KMS-11 (cell line): ENCODE results near the gene RGL3.

Experiments used
- H2AFZ ChIP-seq: fragments of 200-600 bp; sonication (generic); 2 replicates; pipeline ENCODE4 v1.6.1; 2016; ENCODE audit warnings: antibody characterized with exemption, mixed run types, low read depth
- H3K27ac ChIP-seq: fragments of 200-600 bp; sonication (generic); 2 replicates; pipeline ENCODE4 v1.6.1; 2016; ENCODE audit warnings: mild to moderate bottlenecking, mixed run types
- H3K27me3 ChIP-seq: fragments of 200-600 bp; sonication (generic); 2 replicates; pipeline ENCODE4 v1.6.1; 2017; ENCODE audit warnings: mild to moderate bottlenecking, low read depth, mixed run types, moderate library complexity; ENCODE audit not compliant: insufficient read depth
- H3K36me3 ChIP-seq: fragments of 200-600 bp; sonication (generic); 2 replicates; pipeline ENCODE4 v1.6.1; 2017; ENCODE audit warnings: mild to moderate bottlenecking, mixed run types; ENCODE audit not compliant: insufficient read depth
- H3K4me1 ChIP-seq: fragments of 200-600 bp; sonication (generic); 2 replicates; pipeline ENCODE4 v1.6.1; 2016; ENCODE audit warnings: mild to moderate bottlenecking, low read depth, mixed run types; ENCODE audit not compliant: poor library complexity, severe bottlenecking
- H3K4me2 ChIP-seq: fragments of 200-600 bp; sonication (generic); 2 replicates; pipeline ENCODE4 v1.7.0; 2016; ENCODE audit warnings: mild to moderate bottlenecking, mixed run types
- H3K4me3 ChIP-seq: fragments of 200-600 bp; sonication (generic); IDR thresholded peaks from 2 replicates; pipeline ENCODE4 v1.6.1; 2017; ENCODE audit warnings: low read depth, low read length, mixed read lengths; ENCODE audit not compliant: insufficient read depth
- H3K79me2 ChIP-seq: fragments of 200-600 bp; sonication (generic); 2 replicates; pipeline ENCODE4 v1.6.1; 2016; ENCODE audit warnings: low read depth, mixed run types; ENCODE audit not compliant: insufficient read depth
- H3K9ac ChIP-seq: fragments of 200-600 bp; sonication (generic); 2 replicates; pipeline ENCODE4 v1.6.1; 2016; ENCODE audit warnings: mild to moderate bottlenecking, mixed run types
- H4K20me1 ChIP-seq: fragments of 200-600 bp; sonication (generic); 2 replicates; pipeline ENCODE4 v1.6.1; 2016; ENCODE audit warnings: mild to moderate bottlenecking, mixed run types; ENCODE audit not compliant: insufficient read depth
- CTCF ChIP-seq: fragments of 200-600 bp; sonication (generic); conservative IDR thresholded peaks from 2 replicates; pipeline ENCODE4 v1.6.1; 2017; ENCODE audit warnings: low read depth, mild to moderate bottlenecking, antibody characterized with exemption, low read length, moderate library complexity, mixed read lengths

Gene RGL3

GRCh38 chr19:11405846-11406643, 13.1 kb downstream of the RGL3 start:
- Histone ChIP-seq H3K9ac (no peak overlapping the region), H3K79me2 (no peaks in the 10 kb centered on the region), H3K4me3 (no peak overlapping the region), H3K36me3 (no peaks in the 10 kb centered on the region), H4K20me1 (no peaks in the 10 kb centered on the region), H3K27me3 (peaks cover 2% of the 10 kb centered on the region; the same call in 1 of the 2 replicates), H3K27ac (no peak overlapping the region), H3K4me2 (no peak overlapping the region), H3K4me1 (no peaks in the 10 kb centered on the region), H2AFZ (no peak overlapping the region)
- no peak for TF ChIP-seq CTCF

DNA sequence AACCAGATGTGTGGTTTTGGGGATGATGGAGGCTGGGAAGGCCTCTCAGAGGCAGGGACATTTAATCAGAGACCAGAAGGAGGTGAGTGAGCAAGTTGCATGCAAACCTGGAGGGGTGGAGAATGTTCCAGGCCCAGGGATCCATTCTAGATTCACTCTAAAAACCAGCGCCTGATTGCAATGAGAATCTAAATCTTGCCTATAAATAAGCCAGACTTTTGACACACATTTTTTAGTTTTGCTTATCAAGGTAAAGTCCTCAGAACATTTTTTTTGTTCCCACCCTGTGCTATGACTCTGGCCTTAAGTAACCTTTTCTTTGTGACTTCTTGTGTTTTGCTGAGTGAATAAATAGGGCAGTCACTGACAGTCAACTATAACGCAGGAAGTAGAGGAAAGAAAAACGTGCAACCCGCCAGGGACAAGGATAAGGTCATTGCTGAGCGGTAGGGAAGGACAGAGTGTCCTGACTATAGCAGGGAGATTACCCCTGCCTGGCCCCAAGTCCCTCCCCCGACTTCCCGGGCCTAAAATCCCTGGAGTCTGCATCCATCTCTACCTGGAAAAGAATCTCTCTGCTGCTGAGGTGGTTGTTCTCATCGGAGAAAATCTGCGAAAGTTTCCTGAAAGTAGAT, 14.4 kb downstream of the RGL3 start:
- Histone ChIP-seq H3K4me1 (no peaks in the 10 kb centered on the region), H3K9ac (no peak overlapping the region), H3K27ac (no peak overlapping the region), H3K27me3 (peaks cover 2% of the 10 kb centered on the region; the same call in 1 of the 2 replicates), H4K20me1 (no peaks in the 10 kb centered on the region), H3K79me2 (no peaks in the 10 kb centered on the region), H3K4me2 (no peak overlapping the region), H3K36me3 (no peaks in the 10 kb centered on the region), H2AFZ (no peak overlapping the region), H3K4me3 (no peak overlapping the region)
- TF ChIP-seq CTCF, result no peak

DNA sequence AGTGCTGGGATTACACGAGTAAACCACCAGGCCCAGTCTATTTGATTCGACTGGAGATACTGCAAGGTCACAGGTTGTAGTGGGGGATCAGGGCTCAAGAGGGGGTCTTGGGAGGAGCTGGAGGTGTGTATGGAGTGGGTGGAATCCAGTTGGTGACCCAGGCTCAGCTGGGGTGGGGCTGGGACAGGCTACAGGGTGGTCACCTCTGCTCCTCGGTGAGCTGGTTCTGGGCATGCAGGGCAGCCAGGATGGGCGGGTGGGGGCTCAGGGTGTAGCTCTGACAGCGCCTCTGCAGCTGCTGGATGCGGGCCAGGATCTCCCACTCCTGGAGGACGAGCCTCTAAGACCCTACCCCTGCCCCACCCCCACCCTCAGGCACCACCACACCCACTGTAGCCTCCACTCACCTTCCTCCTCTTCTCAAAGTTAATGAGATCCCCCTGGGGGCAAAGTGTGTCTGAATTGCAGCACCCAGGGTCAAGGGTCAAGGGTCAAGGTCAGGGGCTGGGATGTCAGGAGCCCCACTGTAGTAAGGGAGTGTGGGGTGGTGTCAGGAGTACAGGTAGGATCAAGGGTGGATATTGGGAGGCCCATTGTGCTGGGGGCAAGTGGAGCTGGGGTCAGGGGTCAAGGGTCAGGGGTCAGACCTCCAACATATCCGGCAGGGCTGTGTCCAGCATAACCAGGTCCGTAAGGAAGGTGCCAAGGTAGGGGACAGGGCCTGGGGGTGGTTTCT, 17.1 kb downstream of the RGL3 start:
- H3K27me3 ChIP-seq, result no peaks in the 10 kb centered on the region; the same call in 1 of the 2 replicates
- no peak overlapping the region for H3K4me2 ChIP-seq
- H3K4me3 ChIP-seq, result no peak overlapping the region
- H3K27ac ChIP-seq, result no peak overlapping the region
- H3K9ac ChIP-seq, result no peak overlapping the region
- no peaks in the 10 kb centered on the region for H3K4me1 ChIP-seq
- TF ChIP-seq CTCF, result no peak
- no peaks in the 10 kb centered on the region for H3K79me2 ChIP-seq
- no peaks in the 10 kb centered on the region for H3K36me3 ChIP-seq
- H2AFZ ChIP-seq, result no peak overlapping the region
- no peaks in the 10 kb centered on the region for H4K20me1 ChIP-seq

GRCh38 chr19:11400798-11401197, 18.3 kb downstream of the RGL3 start:
- Histone ChIP-seq H3K9ac (no peak overlapping the region), H3K4me1 (no peaks in the 10 kb centered on the region), H4K20me1 (no peaks in the 10 kb centered on the region), H3K4me3 (no peak overlapping the region), H2AFZ (no peak overlapping the region), H3K4me2 (no peak overlapping the region), H3K36me3 (no peaks in the 10 kb centered on the region), H3K27me3 (no peaks in the 10 kb centered on the region; the same call in 1 of the 2 replicates), H3K79me2 (no peaks in the 10 kb centered on the region), H3K27ac (no peak overlapping the region)
- no peak for TF ChIP-seq CTCF
